Body of pancreas (tissue), 4 donors: ENCODE results near the gene ANKZF1. TPM values are rescaled to one million over a fixed set of nuclear protein-coding genes. Genes with fewer than 3 reads are reported as not detected.

Experiments
- ATAC-seq: fragments of 150-250 bp; one replicate; pipeline ENCODE4 v1.9.1; 2016
- DNase-seq, 4 donors: peaks; one replicate each; pipeline ENCODE4 v3.0.0-alpha.2; 2019
- H3K27ac ChIP-seq, 4 donors: fragments of 200-600 bp; sonication (generic); 1 replicate in 3 of 4; 2 replicates in 1 of 4; pipeline versions ENCODE4 v1.5.1 to v1.6.1; 2016 to 2019; ENCODE audit warnings: mild to moderate bottlenecking in 1 of 4, mixed read lengths in 1 of 4, moderate library complexity in 1 of 4
- H3K27me3 ChIP-seq, 2 donors: fragments of 200-600 bp; sonication (generic); one replicate each; pipeline ENCODE4 v1.6.0; 2016; ENCODE audit warnings: mild to moderate bottlenecking in 1 of 2
- H3K36me3 ChIP-seq, 2 donors: fragments of 200-600 bp; sonication (generic); replicated peaks in 1 of 2; 2 replicates each; pipeline ENCODE4 v1.5.1; 2016; ENCODE audit warnings: low read depth in 2 of 2; ENCODE audit not compliant: insufficient read depth in 1 of 2
- H3K4me1 ChIP-seq: fragments of 200-600 bp; sonication (generic); one replicate; pipeline ENCODE4 v1.6.0; 2016
- H3K4me3 ChIP-seq, 2 donors: fragments of 200-600 bp; sonication (generic); 1 replicate in 1 of 2; 2 replicates in 1 of 2; pipeline ENCODE4 v1.5.1; 2016 to 2019
- H3K9me3 ChIP-seq, 3 donors: fragments of 200-600 bp; sonication (generic); 1 replicate in 2 of 3; 2 replicates in 1 of 3; pipeline ENCODE4 v1.5.1; 2016
- POLR2A ChIP-seq, 3 donors: fragments of 450-650 bp; IDR thresholded peaks; one replicate each; pipeline ENCODE4 v1.6.1; 2016; ENCODE audit warnings: antibody characterized with exemption in 3 of 3, mild to moderate bottlenecking in 2 of 3
- WGBS, 2 donors: methylation state at CpG; one replicate each; pipeline ENCODE4 v1.1.5; 2017; 5-methylcytosine and 5-hydroxymethylcytosine counted together
- intact Hi-C: fragments of 100-400 bp; cut with DNase I; formaldehyde crosslinking; loops from one replicate; pipeline ENCODE4 v1.15.1; 2023
- total RNA-seq, 2 donors: library from RNA; depleted of rRNA; stranded (reverse); fragments of >200 nt; gene quantifications; one replicate each; pipeline ENCODE4 v1.1.0, GENCODE V29; 2016
- TF ChIP-seq, protein P1 (sequence below), 7 experiments: fragments of 450-650 bp in 4 of 7; fragments of 200-600 bp in 3 of 7; sonication (generic) in 3 of 7; IDR thresholded peaks; one replicate each; pipeline ENCODE4 v1.5.1; 2016 to 2019; ENCODE audit warnings: antibody characterized with exemption in 7 of 7

ANKZF1 gene
- total RNA-seq, 2 donors from 2014 or later: 67.5 to 95.3 TPM

DNA sequence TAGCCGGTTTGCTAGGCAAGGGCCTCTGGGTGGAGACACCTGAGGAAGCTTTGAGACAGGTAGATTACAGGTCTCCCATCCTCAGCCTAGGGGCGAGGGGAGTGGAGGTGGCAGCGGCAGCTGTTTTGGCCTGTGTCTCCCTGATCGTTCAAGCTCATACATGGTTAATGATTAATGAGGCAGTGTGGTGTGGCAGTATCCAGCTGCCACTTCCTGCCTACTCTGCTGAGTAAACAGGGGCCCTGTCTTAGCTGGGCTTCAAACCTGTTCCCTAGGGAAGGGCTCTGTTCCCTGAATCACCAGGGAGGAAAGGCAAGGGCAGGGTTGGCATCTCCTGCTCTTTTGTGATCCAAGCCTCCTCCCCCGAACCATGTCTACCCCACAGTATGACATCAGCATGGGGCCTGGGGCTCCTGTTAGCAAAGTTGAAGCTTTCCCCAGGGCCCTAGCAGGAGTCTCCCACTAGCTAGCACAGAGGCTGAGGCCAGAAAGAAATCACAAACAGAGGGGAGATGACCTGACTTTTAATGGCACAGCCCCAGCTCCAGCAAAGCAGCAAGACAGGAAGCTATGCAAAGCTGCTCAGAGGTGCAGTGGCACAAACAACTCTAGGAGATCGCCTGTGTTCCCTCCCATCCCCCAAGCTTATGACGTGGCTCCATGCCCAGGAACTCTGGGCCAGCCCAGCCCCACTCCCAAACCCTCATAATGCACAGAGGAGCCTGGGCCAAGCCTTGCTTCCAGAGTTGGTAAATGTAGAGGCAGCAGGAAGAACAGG is 19.8 kb downstream of the ANKZF1 start:
- Histone ChIP-seq H3K4me1 (peaks cover 87% of the 10 kb centered on the region), H3K27ac (peak overlapping the region; percentile 80 to 96 (median 94)), H3K27me3 (no peaks in the 10 kb centered on the region), H3K9me3 (no peaks in the 10 kb centered on the region), H3K36me3 (peaks cover 0 to 2% of the 10 kb centered on the region in 2 donors), H3K4me3 (no peak overlapping the region)
- WGBS, 2 donors: 2 to 9% methylated on average over 5 to 7 of the region's 7 CpGs
- intact Hi-C loops: no loop called here
- TF ChIP-seq, protein P1, sequence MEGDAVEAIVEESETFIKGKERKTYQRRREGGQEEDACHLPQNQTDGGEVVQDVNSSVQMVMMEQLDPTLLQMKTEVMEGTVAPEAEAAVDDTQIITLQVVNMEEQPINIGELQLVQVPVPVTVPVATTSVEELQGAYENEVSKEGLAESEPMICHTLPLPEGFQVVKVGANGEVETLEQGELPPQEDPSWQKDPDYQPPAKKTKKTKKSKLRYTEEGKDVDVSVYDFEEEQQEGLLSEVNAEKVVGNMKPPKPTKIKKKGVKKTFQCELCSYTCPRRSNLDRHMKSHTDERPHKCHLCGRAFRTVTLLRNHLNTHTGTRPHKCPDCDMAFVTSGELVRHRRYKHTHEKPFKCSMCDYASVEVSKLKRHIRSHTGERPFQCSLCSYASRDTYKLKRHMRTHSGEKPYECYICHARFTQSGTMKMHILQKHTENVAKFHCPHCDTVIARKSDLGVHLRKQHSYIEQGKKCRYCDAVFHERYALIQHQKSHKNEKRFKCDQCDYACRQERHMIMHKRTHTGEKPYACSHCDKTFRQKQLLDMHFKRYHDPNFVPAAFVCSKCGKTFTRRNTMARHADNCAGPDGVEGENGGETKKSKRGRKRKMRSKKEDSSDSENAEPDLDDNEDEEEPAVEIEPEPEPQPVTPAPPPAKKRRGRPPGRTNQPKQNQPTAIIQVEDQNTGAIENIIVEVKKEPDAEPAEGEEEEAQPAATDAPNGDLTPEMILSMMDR (IDR thresholded peaks at IDR 0.05): peak in 1 of 7 experiments; percentile 6
- peak; percentile 31 to 65 (median 61) for TF ChIP-seq POLR2A (IDR thresholded peaks at IDR 0.05)
- ATAC-seq (peak; percentile 74), DNase-seq (peak; percentile 86 to 93 (median 90))

DNA sequence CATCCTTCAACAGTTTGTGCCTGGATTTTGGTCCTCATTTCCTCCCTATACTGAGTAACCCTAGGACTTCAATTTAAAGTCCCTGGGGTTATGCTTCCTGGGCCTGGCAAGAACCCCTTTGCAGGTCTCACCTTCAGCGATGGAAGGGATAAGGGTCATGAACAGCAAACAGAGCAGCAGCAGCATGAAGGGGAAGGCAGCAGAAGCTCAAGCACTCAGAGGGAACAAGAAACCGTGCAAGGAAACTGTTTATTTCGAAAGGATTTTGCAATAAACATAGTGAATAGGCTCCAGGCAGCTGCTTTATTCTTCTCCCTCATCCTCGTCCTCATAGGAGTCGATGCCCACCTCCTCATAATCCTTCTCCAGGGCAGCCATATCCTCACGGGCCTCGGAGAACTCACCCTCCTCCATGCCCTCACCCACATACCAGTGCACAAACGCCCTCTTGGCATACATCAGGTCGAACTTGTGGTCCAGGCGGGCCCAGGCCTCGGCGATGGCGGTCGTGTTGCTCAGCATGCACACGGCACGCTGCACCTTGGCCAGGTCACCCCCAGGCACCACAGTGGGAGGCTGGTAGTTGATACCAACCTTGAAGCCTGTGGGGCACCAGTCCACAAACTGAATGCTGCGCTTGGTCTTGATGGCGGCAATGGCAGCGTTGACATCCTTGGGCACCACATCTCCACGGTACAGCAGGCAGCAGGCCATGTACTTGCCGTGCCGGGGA is 20.6 kb downstream of the ANKZF1 start:
- TF ChIP-seq, protein P1 (IDR thresholded peaks at IDR 0.05): no peak
- TF ChIP-seq POLR2A (IDR thresholded peaks at IDR 0.05): no peak
- no peaks in the 10 kb centered on the region for H3K9me3 ChIP-seq
- DNase-seq: no peak
- 77 to 80% methylated on average over 20 to 22 of the region's 22 CpGs for WGBS, 2 donors
- intact Hi-C loops: no loop called here
- peaks cover 0 to 2% of the 10 kb centered on the region in 2 donors for H3K36me3 ChIP-seq
- no peaks in the 10 kb centered on the region for H3K27me3 ChIP-seq
- no peak for ATAC-seq
- H3K4me3 ChIP-seq: no peak overlapping the region
- peaks cover 87% of the 10 kb centered on the region for H3K4me1 ChIP-seq
- peak overlapping the region; percentile 80 to 96 (median 94) for H3K27ac ChIP-seq

DNA sequence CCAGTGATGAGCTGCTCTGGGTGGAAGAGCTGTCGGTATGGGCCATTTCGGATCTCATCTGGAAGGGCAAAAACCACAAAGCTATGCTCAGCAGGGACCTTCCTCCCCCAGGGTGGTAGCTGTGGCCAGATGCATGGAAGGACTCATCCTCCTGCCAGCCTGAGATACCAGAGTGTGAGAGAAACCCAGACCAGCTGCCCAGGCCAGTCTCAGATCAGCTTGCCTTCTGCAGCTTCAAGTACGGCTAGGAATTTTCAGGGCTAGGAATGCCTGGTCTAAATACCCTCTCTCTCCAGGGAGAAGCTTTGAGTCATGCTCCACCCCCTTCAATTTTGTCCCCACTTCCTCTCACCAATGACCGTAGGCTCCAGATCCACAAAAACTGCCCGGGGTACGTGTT is 22.1 kb downstream of the ANKZF1 start:
- Histone ChIP-seq H3K9me3 (no peaks in the 10 kb centered on the region), H3K36me3 (peaks cover 0 to 2% of the 10 kb centered on the region in 2 donors), H3K4me1 (peaks cover 76% of the 10 kb centered on the region), H3K27ac (peak overlapping the region; percentile 77 to 96 (median 86)), H3K4me3 (no peak overlapping the region), H3K27me3 (no peaks in the 10 kb centered on the region)
- intact Hi-C loops: no loop called here
- TF ChIP-seq, protein P1 (IDR thresholded peaks at IDR 0.05): no peak
- no peak for TF ChIP-seq POLR2A (IDR thresholded peaks at IDR 0.05)
- no peak for DNase-seq
- ATAC-seq: no peak
- 88 to 89% methylated on average over 6 of the region's 6 CpGs for WGBS, 2 donors

DNA sequence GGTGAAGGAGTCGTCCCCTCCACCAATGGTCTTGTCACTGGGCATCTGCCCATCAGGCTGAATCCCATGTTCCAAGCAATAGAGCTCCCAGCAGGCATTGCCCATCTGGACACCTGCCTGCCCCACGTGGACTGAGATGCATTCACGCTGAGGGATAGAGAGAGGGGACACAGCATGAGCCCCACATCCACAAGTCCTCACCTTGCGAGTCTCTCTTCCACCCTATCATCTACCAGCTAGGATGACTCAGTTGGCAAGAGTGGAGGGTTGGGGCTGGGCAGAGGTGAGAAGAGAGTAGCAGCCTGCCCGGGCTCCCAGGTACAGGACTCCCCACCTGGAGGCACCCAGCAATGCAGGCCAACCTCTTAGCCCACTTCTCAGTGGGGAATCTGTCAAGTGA is 22.5 kb downstream of the ANKZF1 start:
- peak overlapping the region; percentile 77 to 96 (median 86) for H3K27ac ChIP-seq
- H3K4me1 ChIP-seq: peaks cover 72% of the 10 kb centered on the region
- no peak for TF ChIP-seq POLR2A (IDR thresholded peaks at IDR 0.05)
- TF ChIP-seq, protein P1 (IDR thresholded peaks at IDR 0.05): no peak
- ATAC-seq: no peak
- intact Hi-C loops: no loop called here
- H3K36me3 ChIP-seq: peaks cover 0 to 2% of the 10 kb centered on the region in 2 donors
- no peak overlapping the region for H3K4me3 ChIP-seq
- H3K27me3 ChIP-seq: no peaks in the 10 kb centered on the region
- peak in 2 of 4 donors; percentile 30 to 69 for DNase-seq
- no peaks in the 10 kb centered on the region for H3K9me3 ChIP-seq
- WGBS, 2 donors: 50 to 65% methylated on average over 4 to 5 of the region's 5 CpGs
